Trophoblast cell (in vitro differentiated cells and primary cell): Measurements from ENCODE around the gene GLT6D1.

ENCODE experiments used
- DNase-seq, 2 donors: peaks; one replicate each; pipeline ENCODE4 v3.0.0-alpha.2; 2016
- H2AFZ ChIP-seq: 2 replicates; pipeline ENCODE4 v1.6.1; 2013; ENCODE audit warnings: low read length, moderate library complexity, mild to moderate bottlenecking; ENCODE audit not compliant: insufficient read depth, poor library complexity
- H2AK5ac ChIP-seq: 2 replicates; pipeline ENCODE4 v1.6.1; 2013; ENCODE audit warnings: mild to moderate bottlenecking, low read length
- H2BK120ac ChIP-seq: 2 replicates; pipeline ENCODE4 v1.6.1; 2013; ENCODE audit warnings: low read length, mild to moderate bottlenecking, moderate library complexity; ENCODE audit not compliant: insufficient read depth, poor library complexity
- H2BK12ac ChIP-seq: 2 replicates; pipeline ENCODE4 v1.6.1; 2013; ENCODE audit warnings: mild to moderate bottlenecking, low read length, moderate library complexity
- H2BK5ac ChIP-seq: 2 replicates; pipeline ENCODE4 v1.6.1; 2013; ENCODE audit warnings: low read length, low read depth, moderate library complexity, mild to moderate bottlenecking; ENCODE audit not compliant: poor library complexity
- H3K14ac ChIP-seq: 2 replicates; pipeline ENCODE4 v1.6.1; 2013; ENCODE audit warnings: mild to moderate bottlenecking, low read length
- H3K18ac ChIP-seq: 2 replicates; pipeline ENCODE4 v1.6.1; 2013; ENCODE audit warnings: mild to moderate bottlenecking, low read length
- H3K23ac ChIP-seq: 2 replicates; pipeline ENCODE4 v1.6.1; 2013; ENCODE audit warnings: low read length
- H3K27ac ChIP-seq: 2 replicates; pipeline ENCODE4 v1.5.1; 2013; ENCODE audit warnings: low read depth, mild to moderate bottlenecking, inconsistent platforms, low read length, moderate library complexity
- H3K27me3 ChIP-seq: 2 replicates; pipeline ENCODE4 v1.6.1; 2013; ENCODE audit warnings: inconsistent platforms, mild to moderate bottlenecking, low read length, moderate library complexity; ENCODE audit not compliant: insufficient read depth
- H3K36me3 ChIP-seq, 2 experiments: 1 replicate in 1 of 2; 2 replicates in 1 of 2; pipeline ENCODE4 v1.6.1; 2013; ENCODE audit warnings: low read length in 2 of 2, mild to moderate bottlenecking in 2 of 2, moderate library complexity in 1 of 2; ENCODE audit not compliant: insufficient read depth in 2 of 2, control insufficient read depth in 1 of 2
- H3K4ac ChIP-seq: 2 replicates; pipeline ENCODE4 v1.6.1; 2013; ENCODE audit warnings: low read depth, mild to moderate bottlenecking, low read length, moderate library complexity
- H3K4me1 ChIP-seq, 2 experiments: 1 replicate in 1 of 2; 2 replicates in 1 of 2; pipeline ENCODE4 v1.6.1; 2013; ENCODE audit warnings: low read length in 2 of 2, mild to moderate bottlenecking in 2 of 2, moderate library complexity in 1 of 2; ENCODE audit not compliant: insufficient read depth in 2 of 2, control insufficient read depth in 1 of 2
- H3K4me2 ChIP-seq: 2 replicates; pipeline ENCODE4 v1.6.1; 2013; ENCODE audit warnings: inconsistent platforms, mild to moderate bottlenecking, low read length, moderate library complexity
- H3K4me3 ChIP-seq: 2 replicates; pipeline ENCODE4 v1.5.1; 2013; ENCODE audit warnings: mild to moderate bottlenecking, low read depth, low read length, inconsistent platforms
- H3K79me1 ChIP-seq: one replicate; pipeline ENCODE4 v1.6.1; 2013; ENCODE audit warnings: low read length
- H3K79me2 ChIP-seq: 2 replicates; pipeline ENCODE4 v1.6.1; 2013; ENCODE audit warnings: low read length, mild to moderate bottlenecking; ENCODE audit not compliant: control insufficient read depth, insufficient read depth, poor library complexity
- H3K9ac ChIP-seq: 2 replicates; pipeline ENCODE4 v1.6.1; 2013; ENCODE audit warnings: mild to moderate bottlenecking, low read length
- H3K9me3 ChIP-seq: 2 replicates; pipeline ENCODE4 v1.6.1; 2013; ENCODE audit warnings: low read depth, mild to moderate bottlenecking, control low read depth, inconsistent platforms, low read length; ENCODE audit not compliant: insufficient read depth
- H4K12ac ChIP-seq: 2 replicates; pipeline ENCODE4 v1.6.1; 2013; ENCODE audit warnings: low read depth, mild to moderate bottlenecking, low read length, moderate library complexity
- H4K8ac ChIP-seq: 2 replicates; pipeline ENCODE4 v1.6.1; 2013; ENCODE audit warnings: low read depth, mild to moderate bottlenecking, low read length, moderate library complexity
- H4K91ac ChIP-seq: one replicate; pipeline ENCODE4 v1.6.1; 2013; ENCODE audit warnings: low read depth, mild to moderate bottlenecking, low read length, moderate library complexity
- WGBS: extraction: QIAGEN DNeasy Blood & Tissue Kit; methylation state at CpG from one replicate; pipeline ENCODE4 v1.1.7; 2013; ENCODE audit warnings: missing lambda C conversion rate; ENCODE audit not compliant: insufficient read length, insufficient coverage; ENCODE audit errors: extremely low coverage; 5-methylcytosine and 5-hydroxymethylcytosine counted together

GLT6D1 gene

DNA sequence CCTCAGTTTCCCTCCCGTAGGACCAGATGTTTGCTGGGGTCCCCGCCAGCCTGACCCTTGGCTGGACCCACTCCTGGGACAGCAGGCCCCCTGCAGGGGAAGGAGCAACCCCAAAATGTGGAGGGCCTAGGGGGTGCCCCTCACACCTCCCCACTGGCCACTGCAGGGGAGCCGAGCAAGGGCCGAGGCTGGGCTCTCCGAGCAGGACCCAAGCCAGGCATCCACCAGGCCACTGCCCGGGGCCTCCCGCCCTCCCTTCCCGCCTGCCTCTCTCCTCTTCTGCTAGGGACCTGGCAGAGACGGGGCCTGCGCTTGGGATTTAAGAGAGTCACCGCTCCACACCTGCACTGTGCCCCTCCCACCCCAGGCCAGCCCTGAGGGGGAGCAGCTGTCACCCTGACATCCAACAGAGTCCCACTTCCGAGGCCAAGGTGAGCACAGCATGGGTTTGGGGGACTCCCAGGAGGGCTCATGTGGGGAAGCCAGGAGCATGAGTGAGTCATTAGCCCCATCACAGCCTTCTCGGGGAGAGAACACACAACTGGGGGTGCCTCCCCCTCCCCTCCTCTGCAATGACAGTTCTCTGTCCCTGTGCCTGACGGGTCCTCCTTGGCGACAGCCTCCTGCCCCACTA is 44.2 kb upstream of the GLT6D1 start:
- Histone ChIP-seq H3K4me3 (no peak overlapping the region), H4K12ac (no peak overlapping the region), H2BK120ac (no peak overlapping the region), H3K79me2 (no peaks in the 10 kb centered on the region), H3K4me2 (no peak overlapping the region), H4K8ac (no peak overlapping the region), H2AK5ac (no peak overlapping the region), H3K14ac (no peak overlapping the region), H4K91ac (no peak overlapping the region), H3K9me3 (peaks cover 3% of the 10 kb centered on the region), H3K36me3 (no peaks in the 10 kb centered on the region), H2AFZ (no peak overlapping the region), H2BK12ac (no peak overlapping the region), H3K4me1 (no peaks in the 10 kb centered on the region), H3K27ac (no peak overlapping the region), H3K27me3 (no peaks in the 10 kb centered on the region), H2BK5ac (no peak overlapping the region), H3K79me1 (no peaks in the 10 kb centered on the region), H3K23ac (no peak overlapping the region), H3K9ac (no peak overlapping the region), H3K18ac (no peak overlapping the region), H3K4ac (no peak overlapping the region)
- no CpG with 5 or more reads among the region's 15 CpGs for WGBS
- no peak for DNase-seq

DNA sequence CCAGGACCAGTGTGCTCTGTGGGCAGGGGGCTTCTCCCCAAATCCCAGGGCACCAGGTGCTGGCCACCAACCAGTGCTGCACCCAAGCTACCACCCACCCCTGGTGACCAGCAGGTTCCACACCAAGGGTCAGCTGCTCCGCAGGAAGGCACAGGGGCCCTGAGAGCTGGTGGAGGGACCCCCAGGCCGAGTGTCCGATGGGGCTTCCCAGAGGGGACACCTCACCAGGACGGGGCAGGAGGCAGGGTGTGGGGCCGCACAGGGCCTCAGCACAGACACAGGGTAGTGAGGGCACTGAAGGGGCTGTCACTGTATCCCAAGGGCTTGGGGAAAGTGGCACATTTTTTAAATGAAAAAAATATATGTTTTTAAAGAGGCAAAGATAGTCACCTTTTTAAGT is 41.8 kb upstream of the GLT6D1 start:
- no CpG with 5 or more reads among the region's 5 CpGs for WGBS

DNA sequence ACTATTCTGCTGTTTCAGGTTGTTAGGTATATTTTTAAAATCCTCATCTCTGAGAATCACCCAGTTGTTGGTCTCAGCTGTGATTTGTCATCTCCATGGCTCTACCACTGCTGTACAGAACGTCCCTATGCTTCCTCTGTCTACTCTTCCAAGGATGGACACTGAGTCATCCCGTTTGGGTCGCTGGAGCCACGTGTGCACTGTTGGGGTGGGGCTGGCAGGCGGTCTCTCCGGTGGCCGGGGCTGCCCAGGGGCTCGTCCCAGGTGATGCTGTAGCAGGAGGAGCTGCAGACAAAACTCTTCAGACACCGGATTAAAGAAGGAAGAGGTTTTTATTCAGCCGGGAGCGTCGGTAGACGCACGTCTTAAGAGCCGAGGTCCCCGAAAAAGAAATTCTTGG is 40.7 kb upstream of the GLT6D1 start:
- WGBS = no CpG with 5 or more reads among the region's 16 CpGs
- Histone ChIP-seq H2AFZ (no peak overlapping the region), H3K4me2 (no peak overlapping the region), H4K91ac (no peak overlapping the region), H2BK5ac (no peak overlapping the region), H3K36me3 (no peaks in the 10 kb centered on the region), H3K27ac (no peak overlapping the region), H3K23ac (no peak overlapping the region), H3K79me1 (no peaks in the 10 kb centered on the region), H3K9me3 (peaks cover 2% of the 10 kb centered on the region), H3K18ac (no peak overlapping the region), H2AK5ac (no peak overlapping the region), H2BK120ac (no peak overlapping the region), H3K14ac (no peak overlapping the region), H3K9ac (no peak overlapping the region), H3K4me3 (no peak overlapping the region), H3K79me2 (no peaks in the 10 kb centered on the region), H3K4ac (no peak overlapping the region), H2BK12ac (no peak overlapping the region), H3K27me3 (no peaks in the 10 kb centered on the region), H3K4me1 (no peaks in the 10 kb centered on the region), H4K12ac (no peak overlapping the region), H4K8ac (no peak overlapping the region)
- no peak for DNase-seq

More for the DNA sequence above, 41.8 kb upstream of the GLT6D1 start:
- Histone ChIP-seq H4K8ac (no peak overlapping the region), H3K9me3 (peaks cover 2% of the 10 kb centered on the region), H3K79me1 (no peaks in the 10 kb centered on the region), H3K14ac (no peak overlapping the region), H3K27me3 (no peaks in the 10 kb centered on the region), H4K91ac (no peak overlapping the region), H2BK5ac (no peak overlapping the region), H2AFZ (no peak overlapping the region), H3K9ac (no peak overlapping the region), H3K4me1 (no peaks in the 10 kb centered on the region), H3K4me2 (no peak overlapping the region), H2BK120ac (no peak overlapping the region), H3K27ac (no peak overlapping the region), H3K79me2 (no peaks in the 10 kb centered on the region), H3K4me3 (no peak overlapping the region), H2AK5ac (no peak overlapping the region), H2BK12ac (no peak overlapping the region), H3K4ac (no peak overlapping the region), H3K36me3 (no peaks in the 10 kb centered on the region), H4K12ac (no peak overlapping the region), H3K23ac (no peak overlapping the region), H3K18ac (no peak overlapping the region)
- no peak for DNase-seq

DNA sequence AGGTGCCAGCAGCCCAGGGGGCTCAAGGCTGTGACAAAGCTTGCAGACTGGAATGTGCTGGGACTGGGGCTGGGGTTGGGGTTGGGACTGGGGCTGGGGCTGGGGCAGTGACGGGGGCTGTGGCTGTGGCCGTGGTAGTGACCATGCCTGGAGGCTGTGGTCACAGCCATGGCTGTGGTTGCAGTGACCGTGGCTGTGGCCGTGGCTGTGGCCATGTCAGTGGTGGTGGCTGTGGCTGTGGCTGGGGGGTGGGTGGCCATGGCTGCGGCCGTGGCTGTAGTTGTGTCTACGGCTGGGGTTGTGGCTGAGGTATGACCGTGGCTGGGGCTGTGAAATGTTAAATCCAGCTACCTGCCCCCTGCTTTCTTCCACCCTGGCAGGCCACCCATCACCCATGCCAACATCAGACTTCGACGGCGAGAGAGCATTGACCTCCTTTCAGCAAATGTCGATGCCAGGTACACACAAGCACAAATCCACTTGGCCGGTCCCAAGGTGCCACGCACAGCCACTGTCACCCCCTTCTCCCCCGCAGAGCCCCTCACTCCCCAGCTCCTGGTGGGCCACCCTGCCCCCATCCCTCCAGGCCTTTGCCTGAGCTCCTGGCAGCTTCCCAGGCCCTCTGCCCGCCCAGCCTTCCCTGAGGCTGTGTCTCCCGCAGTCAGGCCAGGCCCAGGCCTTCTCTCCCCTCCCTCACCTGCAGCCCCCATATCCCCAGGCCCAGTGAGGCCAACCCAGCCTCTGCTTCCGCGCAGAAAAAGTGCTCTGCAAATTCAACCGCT is 39.1 kb upstream of the GLT6D1 start:
- Histone ChIP-seq H4K91ac (no peak overlapping the region), H3K79me1 (no peaks in the 10 kb centered on the region), H2BK120ac (no peak overlapping the region), H4K8ac (no peak overlapping the region), H3K4me2 (no peak overlapping the region), H3K18ac (no peak overlapping the region), H3K79me2 (no peaks in the 10 kb centered on the region), H3K27ac (no peak overlapping the region), H2AFZ (no peak overlapping the region), H3K27me3 (no peaks in the 10 kb centered on the region), H3K23ac (no peak overlapping the region), H2BK12ac (no peak overlapping the region), H3K9ac (no peak overlapping the region), H3K9me3 (peaks cover 2% of the 10 kb centered on the region), H3K4me3 (no peak overlapping the region), H3K4me1 (no peaks in the 10 kb centered on the region), H2AK5ac (no peak overlapping the region), H3K14ac (no peak overlapping the region), H3K4ac (no peak overlapping the region), H2BK5ac (no peak overlapping the region), H4K12ac (no peak overlapping the region), H3K36me3 (no peaks in the 10 kb centered on the region)
- WGBS = no CpG with 5 or more reads among the region's 20 CpGs
- DNase-seq = no peak
